Measurements from ENCODE around the gene SRP68. TPM values are rescaled to one million over a fixed set of nuclear protein-coding genes. Genes with fewer than 3 reads are reported as not detected.

Gene SRP68
- total RNA-seq, 1 experiment from 2014 or later, result 106 TPM

- Mint-ChIP-seq H3K4me1 (ENCODE audit: insufficient read depth, unreplicated experiment) (no peaks in the 10 kb centered on the region), H3K4me3 (ENCODE audit: unreplicated experiment) (no peak overlapping the region), H3K9me3 (ENCODE audit: unreplicated experiment) (no peaks in the 10 kb centered on the region), H3K27me3 (ENCODE audit: insufficient read depth, unreplicated experiment) (no peaks in the 10 kb centered on the region), H3K27ac (ENCODE audit: low read depth, unreplicated experiment) (no peak overlapping the region), H3K36me3 (ENCODE audit: insufficient read depth, unreplicated experiment) (no peaks in the 10 kb centered on the region)
- no peak for DNase-seq (ENCODE audit: unreplicated experiment)
- CTCF ChIA-PET, result interaction anchor here (0.7 to 1.2 kb wide), 3 partner anchors 15 to 324 kb away, joined by 3 to 5 read pairs (median 3); no protein-coding TSS in a partner anchor
- TF ChIP-seq CTCF (IDR thresholded peaks at IDR 0.05; ENCODE audit: unreplicated experiment), result no peak
- no TSS peak for BruUV-seq (replicated peaks)
- intact Hi-C loops (cut with micrococcal nuclease), result no loop called here
- POLR2A ChIA-PET, result interaction anchor here (0.9 kb wide), 2 partner anchors 13 to 39 kb away, joined by 3 to 4 read pairs; no protein-coding TSS in a partner anchor
Observed at GRCh38 chr17:76032780-76033108, 39.6 kb downstream of the SRP68 start.

- Mint-ChIP-seq H3K27ac (ENCODE audit: low read depth, unreplicated experiment) (no peak overlapping the region), H3K36me3 (ENCODE audit: insufficient read depth, unreplicated experiment) (no peaks in the 10 kb centered on the region), H3K27me3 (ENCODE audit: insufficient read depth, unreplicated experiment) (no peaks in the 10 kb centered on the region), H3K4me3 (ENCODE audit: unreplicated experiment) (no peak overlapping the region), H3K9me3 (ENCODE audit: unreplicated experiment) (no peaks in the 10 kb centered on the region), H3K4me1 (ENCODE audit: insufficient read depth, unreplicated experiment) (no peaks in the 10 kb centered on the region)
- intact Hi-C loops (cut with micrococcal nuclease), result no loop called here
- CTCF ChIA-PET, result interaction anchor here (0.7 to 1.2 kb wide), 4 partner anchors 15 to 324 kb away, joined by 3 to 5 read pairs (median 3); no protein-coding TSS in a partner anchor
- no peak for DNase-seq (ENCODE audit: unreplicated experiment)
- TF ChIP-seq CTCF (IDR thresholded peaks at IDR 0.05; ENCODE audit: unreplicated experiment), result no peak
- POLR2A ChIA-PET, result interaction anchor here (0.9 to 1.1 kb wide), 3 partner anchors 13 to 127 kb away, joined by 3 to 4 read pairs (median 3); partner anchors contain the start of gene MRPL38
- BruUV-seq (replicated peaks), result no TSS peak
Observed at GRCh38 chr17:76032073-76032779, 40.1 kb downstream of the SRP68 start.

- DNase-seq (ENCODE audit: unreplicated experiment), result peak; percentile 91
- no peaks in the 10 kb centered on the region for H3K27me3 Mint-ChIP-seq (ENCODE audit: insufficient read depth, unreplicated experiment)
- H3K36me3 Mint-ChIP-seq (ENCODE audit: insufficient read depth, unreplicated experiment), result no peaks in the 10 kb centered on the region
- ChIA-PET POLR2A (interaction anchor here (0.6 to 1.3 kb wide), 9 partner anchors 10 to 540 kb away, joined by 3 to 5 read pairs (median 3); partner anchors contain the start of genes EXOC7, SPHK1 and UBALD2), CTCF (interaction anchor here (0.6 to 1.6 kb wide), 4 partner anchors 14 to 371 kb away, joined by 4 to 6 read pairs (median 5); no protein-coding TSS in a partner anchor)
- intact Hi-C loops (cut with micrococcal nuclease), result loop anchor here (5.0 kb wide), 1 partner anchor 45 kb away; the partner anchor contains the start of genes GALR2 and SRP68
- no peak for TF ChIP-seq CTCF (IDR thresholded peaks at IDR 0.05; ENCODE audit: unreplicated experiment)
- peak within 1 kb of the TSS; percentile 74 for H3K27ac Mint-ChIP-seq (ENCODE audit: low read depth, unreplicated experiment)
- peaks cover 6% of the 10 kb centered on the region for H3K4me1 Mint-ChIP-seq (ENCODE audit: insufficient read depth, unreplicated experiment)
- H3K4me3 Mint-ChIP-seq (ENCODE audit: unreplicated experiment), result peak within 1 kb of the TSS; percentile 80
- H3K9me3 Mint-ChIP-seq (ENCODE audit: unreplicated experiment), result no peaks in the 10 kb centered on the region
- BruUV-seq (replicated peaks), result no TSS peak
Observed at GRCh38 chr17:76027159-76027839, 45.0 kb downstream of the SRP68 start, which contains the start of gene EVPL. Gene EVPL, minus strand, starts transcription at chr17:76027306. Its CDS starts 108 bp downstream, at chr17:76027198.

GRCh38 chr17:76026714-76027158, 45.6 kb downstream of the SRP68 start:
- H3K4me3 Mint-ChIP-seq (ENCODE audit: unreplicated experiment), result peak overlapping the region; percentile 80
- ChIA-PET CTCF (interaction anchor here (1.6 kb wide), 1 partner anchor 13 kb away, joined by 6 read pairs; no protein-coding TSS in a partner anchor), POLR2A (interaction anchor here (0.6 to 1.3 kb wide), 5 partner anchors 9 to 539 kb away, joined by 3 to 5 read pairs (median 3); partner anchors contain the start of gene UBALD2)
- no peaks in the 10 kb centered on the region for H3K27me3 Mint-ChIP-seq (ENCODE audit: insufficient read depth, unreplicated experiment)
- peak; percentile 7 for TF ChIP-seq CTCF (IDR thresholded peaks at IDR 0.05; ENCODE audit: unreplicated experiment)
- no peaks in the 10 kb centered on the region for H3K9me3 Mint-ChIP-seq (ENCODE audit: unreplicated experiment)
- H3K4me1 Mint-ChIP-seq (ENCODE audit: insufficient read depth, unreplicated experiment), result peaks cover 6% of the 10 kb centered on the region
- H3K36me3 Mint-ChIP-seq (ENCODE audit: insufficient read depth, unreplicated experiment), result no peaks in the 10 kb centered on the region
- DNase-seq (ENCODE audit: unreplicated experiment), result peak; percentile 49
- BruUV-seq (replicated peaks), result no TSS peak
- peak overlapping the region; percentile 74 for H3K27ac Mint-ChIP-seq (ENCODE audit: low read depth, unreplicated experiment)
- intact Hi-C loops (cut with micrococcal nuclease), result loop anchor here (5.0 kb wide), 1 partner anchor 46 kb away; the partner anchor contains the start of genes GALR2 and SRP68
